HG03060 (cell line): ENCODE measurements around the gene LRIG1.
"Not testable (repeated sequence)": the region's sequence is repeated elsewhere in the genome, so short reads cannot be mapped to it uniquely, and the experiment has no call there.

Experiments
- ATAC-seq: cut with Tn5 transposase; IDR thresholded peaks from one replicate; pipeline ENCODE4 v1.9.1; 2021; ENCODE audit warnings: low read depth, moderate number of reproducible peaks; ENCODE audit not compliant: unreplicated experiment

The LRIG1 gene

GRCh38 chr3:66427951-66428474, 72.8 kb downstream of the LRIG1 start:
- ATAC-seq: no peak

GRCh38 chr3:66427352-66427751, 73.5 kb downstream of the LRIG1 start:
- no peak for ATAC-seq

GRCh38 chr3:66426135-66426534, 74.7 kb downstream of the LRIG1 start:
- no peak for ATAC-seq

GRCh38 chr3:66425576-66426114, 75.2 kb downstream of the LRIG1 start:
- no peak for ATAC-seq

GRCh38 chr3:66425032-66425431, 75.8 kb downstream of the LRIG1 start:
- ATAC-seq: no peak

- no peak for ATAC-seq
Observed at GRCh38 chr3:66423791-66424190, 77.0 kb downstream of the LRIG1 start.

GRCh38 chr3:66421893-66422292, 78.9 kb downstream of the LRIG1 start:
- not testable (repeated sequence) for ATAC-seq

- not testable (repeated sequence) for ATAC-seq
Observed at GRCh38 chr3:66421144-66421543, 79.7 kb downstream of the LRIG1 start.

- no peak for ATAC-seq
Observed at GRCh38 chr3:66419036-66419435, 81.8 kb downstream of the LRIG1 start.

GRCh38 chr3:66418475-66418931, 82.3 kb downstream of the LRIG1 start:
- ATAC-seq: no peak

- no peak for ATAC-seq
Observed at GRCh38 chr3:66416556-66417304, 84.1 kb downstream of the LRIG1 start.

- ATAC-seq: no peak
Observed at GRCh38 chr3:66415867-66416428, 84.9 kb downstream of the LRIG1 start.

- ATAC-seq: no peak
Observed at GRCh38 chr3:66414846-66415245, 86.0 kb downstream of the LRIG1 start.

GRCh38 chr3:66413151-66413751, 87.6 kb downstream of the LRIG1 start:
- ATAC-seq: no peak

- ATAC-seq: no peak
Observed at GRCh38 chr3:66411961-66412887, 88.6 kb downstream of the LRIG1 start.

- no peak for ATAC-seq
Observed at GRCh38 chr3:66411474-66411873, 89.3 kb downstream of the LRIG1 start.

- ATAC-seq: no peak
Observed at GRCh38 chr3:66410976-66411375, 89.8 kb downstream of the LRIG1 start.

GRCh38 chr3:66409771-66410754, 90.8 kb downstream of the LRIG1 start:
- no peak for ATAC-seq

- no peak for ATAC-seq
Observed at GRCh38 chr3:66407611-66408218, 93.1 kb downstream of the LRIG1 start.
